Astrocyte (in vitro differentiated cells and primary cell): ENCODE data around the gene DPM1.

Source experiments
- EZH2 ChIP-seq: IDR thresholded peaks from 2 replicates; pipeline ENCODE4 v1.6.1; 2012; ENCODE audit warnings: mild to moderate bottlenecking, low read length, inconsistent platforms; ENCODE audit not compliant: insufficient read depth
- TF ChIP-seq, protein P1 (sequence below): IDR thresholded peaks from 2 replicates; pipeline ENCODE4 v1.5.1; 2011; ENCODE audit warnings: low read depth, mild to moderate bottlenecking, inconsistent platforms, low read length, moderate library complexity; ENCODE audit not compliant: insufficient read depth

- TF ChIP-seq, protein P1, sequence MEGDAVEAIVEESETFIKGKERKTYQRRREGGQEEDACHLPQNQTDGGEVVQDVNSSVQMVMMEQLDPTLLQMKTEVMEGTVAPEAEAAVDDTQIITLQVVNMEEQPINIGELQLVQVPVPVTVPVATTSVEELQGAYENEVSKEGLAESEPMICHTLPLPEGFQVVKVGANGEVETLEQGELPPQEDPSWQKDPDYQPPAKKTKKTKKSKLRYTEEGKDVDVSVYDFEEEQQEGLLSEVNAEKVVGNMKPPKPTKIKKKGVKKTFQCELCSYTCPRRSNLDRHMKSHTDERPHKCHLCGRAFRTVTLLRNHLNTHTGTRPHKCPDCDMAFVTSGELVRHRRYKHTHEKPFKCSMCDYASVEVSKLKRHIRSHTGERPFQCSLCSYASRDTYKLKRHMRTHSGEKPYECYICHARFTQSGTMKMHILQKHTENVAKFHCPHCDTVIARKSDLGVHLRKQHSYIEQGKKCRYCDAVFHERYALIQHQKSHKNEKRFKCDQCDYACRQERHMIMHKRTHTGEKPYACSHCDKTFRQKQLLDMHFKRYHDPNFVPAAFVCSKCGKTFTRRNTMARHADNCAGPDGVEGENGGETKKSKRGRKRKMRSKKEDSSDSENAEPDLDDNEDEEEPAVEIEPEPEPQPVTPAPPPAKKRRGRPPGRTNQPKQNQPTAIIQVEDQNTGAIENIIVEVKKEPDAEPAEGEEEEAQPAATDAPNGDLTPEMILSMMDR: no peak
- TF ChIP-seq EZH2: no peak
Observed at GRCh38 chr20:50928469-50928868, 29.9 kb downstream of the DPM1 start.
